WI38 (cell line): ENCODE measurements around the gene WWC2.
"Not testable (repeated sequence)": the region's sequence is repeated elsewhere in the genome, so short reads cannot be mapped to it uniquely, and the experiment has no call there.

ENCODE experiments used
- H3K4me3 ChIP-seq: 2 replicates; pipeline ENCODE4 v1.5.1; 2011; ENCODE audit warnings: low read depth, mild to moderate bottlenecking, control low read depth, low read length
- CTCF ChIP-seq: IDR thresholded peaks from 2 replicates; pipeline ENCODE4 v1.5.1; 2012; ENCODE audit warnings: low read depth, mild to moderate bottlenecking, control low read depth, low read length

Gene WWC2

GRCh38 chr4:183149616-183150539, 50.8 kb downstream of the WWC2 start:
- TF ChIP-seq CTCF: no peak

GRCh38 chr4:183150664-183151063, 51.6 kb downstream of the WWC2 start:
- H3K4me3 ChIP-seq: not testable (repeated sequence)

More at GRCh38 chr4:183149616-183150539, 50.8 kb downstream of the WWC2 start:
- H3K4me3 ChIP-seq: no peak overlapping the region

- H3K4me3 ChIP-seq: not testable (repeated sequence)
Observed at GRCh38 chr4:183152232-183152631, 53.2 kb downstream of the WWC2 start.

- H3K4me3 ChIP-seq: no peak overlapping the region
- no peak for TF ChIP-seq CTCF
Observed at GRCh38 chr4:183153190-183153916, 54.3 kb downstream of the WWC2 start.

GRCh38 chr4:183154701-183155391, 55.8 kb downstream of the WWC2 start:
- no peak for TF ChIP-seq CTCF
- no peak overlapping the region for H3K4me3 ChIP-seq

- no peak for TF ChIP-seq CTCF
- H3K4me3 ChIP-seq: no peak overlapping the region
Observed at GRCh38 chr4:183155450-183156184, 56.6 kb downstream of the WWC2 start.

GRCh38 chr4:183157215-183157614, 58.2 kb downstream of the WWC2 start:
- H3K4me3 ChIP-seq: no peak overlapping the region
- no peak for TF ChIP-seq CTCF
